Measurements from ENCODE around the gene COL27A1. TPM values are rescaled to one million over a fixed set of nuclear protein-coding genes. Genes with fewer than 3 reads are reported as not detected.

The COL27A1 gene
- total RNA-seq, 1 donor from 2014 or later: 9.3 TPM

GRCh38 chr9:114227288-114228015 lies 72.1 kb downstream of the COL27A1 start:
- H3K9me3 ChIP-seq: no peaks in the 10 kb centered on the region
- DNase-seq (ENCODE audit: low spot score in 2 of 2): no peak
- H3K4me1 ChIP-seq: peaks cover 0 to 17% of the 10 kb centered on the region in 2 donors
- no peak overlapping the region for H3K4me3 ChIP-seq
- no peak overlapping the region for H3K27ac ChIP-seq
- TF ChIP-seq, protein P1, sequence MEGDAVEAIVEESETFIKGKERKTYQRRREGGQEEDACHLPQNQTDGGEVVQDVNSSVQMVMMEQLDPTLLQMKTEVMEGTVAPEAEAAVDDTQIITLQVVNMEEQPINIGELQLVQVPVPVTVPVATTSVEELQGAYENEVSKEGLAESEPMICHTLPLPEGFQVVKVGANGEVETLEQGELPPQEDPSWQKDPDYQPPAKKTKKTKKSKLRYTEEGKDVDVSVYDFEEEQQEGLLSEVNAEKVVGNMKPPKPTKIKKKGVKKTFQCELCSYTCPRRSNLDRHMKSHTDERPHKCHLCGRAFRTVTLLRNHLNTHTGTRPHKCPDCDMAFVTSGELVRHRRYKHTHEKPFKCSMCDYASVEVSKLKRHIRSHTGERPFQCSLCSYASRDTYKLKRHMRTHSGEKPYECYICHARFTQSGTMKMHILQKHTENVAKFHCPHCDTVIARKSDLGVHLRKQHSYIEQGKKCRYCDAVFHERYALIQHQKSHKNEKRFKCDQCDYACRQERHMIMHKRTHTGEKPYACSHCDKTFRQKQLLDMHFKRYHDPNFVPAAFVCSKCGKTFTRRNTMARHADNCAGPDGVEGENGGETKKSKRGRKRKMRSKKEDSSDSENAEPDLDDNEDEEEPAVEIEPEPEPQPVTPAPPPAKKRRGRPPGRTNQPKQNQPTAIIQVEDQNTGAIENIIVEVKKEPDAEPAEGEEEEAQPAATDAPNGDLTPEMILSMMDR (IDR thresholded peaks at IDR 0.05): no peak
- intact Hi-C loops (cut with DNase I): no loop called here
- H3K36me3 ChIP-seq: no peaks in the 10 kb centered on the region
- H3K27me3 ChIP-seq: no peaks in the 10 kb centered on the region

DNA sequence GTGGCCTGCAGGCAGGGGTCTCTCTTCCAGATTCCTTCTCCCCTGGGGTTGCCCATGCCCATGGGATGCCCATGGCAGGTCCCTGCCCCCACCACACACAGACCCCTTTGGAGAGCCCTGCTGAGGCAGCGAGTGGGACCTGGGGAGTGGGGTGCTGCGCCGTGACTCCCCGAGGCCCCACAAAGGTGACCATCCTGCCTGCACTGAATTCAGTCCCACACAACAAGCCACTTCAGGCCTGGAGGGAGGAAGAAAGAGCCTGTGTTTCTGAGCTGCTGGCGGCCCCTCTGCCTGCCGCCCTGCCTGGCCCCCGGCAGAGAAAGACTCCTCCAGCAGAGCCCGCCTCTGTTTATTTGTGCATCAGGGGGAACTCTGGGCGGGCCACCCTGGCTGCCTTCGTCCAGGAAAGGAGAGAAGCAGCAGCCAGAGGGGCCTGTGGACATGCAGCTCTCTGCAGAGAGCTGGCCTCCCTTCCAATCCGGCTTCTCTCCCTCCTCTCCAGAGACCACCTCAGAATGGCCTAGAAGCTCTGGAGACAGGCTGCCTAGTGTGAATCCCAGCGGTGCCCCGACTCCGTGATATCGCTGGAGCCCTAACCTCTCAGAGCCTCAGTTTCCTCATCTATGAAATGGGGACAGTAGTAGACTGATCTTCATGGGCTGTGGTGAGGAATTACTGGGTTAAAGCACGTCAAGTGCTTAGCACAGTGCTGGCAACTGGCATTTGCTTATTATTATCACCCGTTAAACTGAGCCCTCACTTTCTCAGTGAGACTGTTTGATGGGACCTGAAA lies 72.9 kb downstream of the COL27A1 start:
- no peaks in the 10 kb centered on the region for H3K36me3 ChIP-seq
- TF ChIP-seq, protein P1 (IDR thresholded peaks at IDR 0.05): no peak

GRCh38 chr9:114229295-114229694 lies 74.0 kb downstream of the COL27A1 start:
- Histone ChIP-seq H3K27me3 (no peaks in the 10 kb centered on the region), H3K9me3 (no peaks in the 10 kb centered on the region), H3K27ac (peak overlapping the region in 1 of 2 donors; percentile 4), H3K36me3 (no peaks in the 10 kb centered on the region), H3K4me1 (peaks cover 0 to 24% of the 10 kb centered on the region in 2 donors), H3K4me3 (no peak overlapping the region)
- no peak for DNase-seq (ENCODE audit: low spot score in 2 of 2)
- intact Hi-C loops (cut with DNase I): no loop called here
- TF ChIP-seq, protein P1 (IDR thresholded peaks at IDR 0.05): no peak

More for the DNA sequence above, 72.9 kb downstream of the COL27A1 start:
- no peaks in the 10 kb centered on the region for H3K9me3 ChIP-seq
- H3K27me3 ChIP-seq: no peaks in the 10 kb centered on the region
- intact Hi-C loops (cut with DNase I): no loop called here
- DNase-seq (ENCODE audit: low spot score in 2 of 2): no peak
- no peak overlapping the region for H3K27ac ChIP-seq
- H3K4me1 ChIP-seq: peaks cover 0 to 18% of the 10 kb centered on the region in 2 donors
- H3K4me3 ChIP-seq: no peak overlapping the region

DNA sequence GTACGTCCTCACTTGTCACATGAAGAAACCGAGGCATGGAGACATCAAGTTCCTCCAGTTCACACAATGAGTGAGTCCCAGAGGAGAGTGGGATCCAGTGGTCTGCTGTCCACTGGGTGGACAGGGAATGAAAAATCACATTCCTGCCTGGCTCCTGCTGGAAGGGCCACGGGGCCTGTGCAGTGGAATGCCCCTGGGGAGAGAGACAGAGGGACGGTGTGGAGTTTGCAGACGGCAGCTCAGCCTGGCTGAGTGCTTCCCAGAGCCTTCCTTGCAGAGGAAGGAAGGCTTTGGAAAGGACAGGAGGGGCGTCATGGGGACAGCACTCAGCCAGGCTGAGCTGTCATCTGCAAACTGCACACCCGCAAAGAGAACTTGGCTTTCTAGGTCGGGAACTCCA lies 74.7 kb downstream of the COL27A1 start:
- TF ChIP-seq, protein P1 (IDR thresholded peaks at IDR 0.05): no peak
- Histone ChIP-seq H3K9me3 (no peaks in the 10 kb centered on the region), H3K4me3 (no peak overlapping the region), H3K36me3 (no peaks in the 10 kb centered on the region), H3K4me1 (peaks cover 0 to 25% of the 10 kb centered on the region in 2 donors), H3K27ac (no peak overlapping the region), H3K27me3 (no peaks in the 10 kb centered on the region)
- intact Hi-C loops (cut with DNase I): no loop called here
- DNase-seq (ENCODE audit: low spot score in 2 of 2): no peak

DNA sequence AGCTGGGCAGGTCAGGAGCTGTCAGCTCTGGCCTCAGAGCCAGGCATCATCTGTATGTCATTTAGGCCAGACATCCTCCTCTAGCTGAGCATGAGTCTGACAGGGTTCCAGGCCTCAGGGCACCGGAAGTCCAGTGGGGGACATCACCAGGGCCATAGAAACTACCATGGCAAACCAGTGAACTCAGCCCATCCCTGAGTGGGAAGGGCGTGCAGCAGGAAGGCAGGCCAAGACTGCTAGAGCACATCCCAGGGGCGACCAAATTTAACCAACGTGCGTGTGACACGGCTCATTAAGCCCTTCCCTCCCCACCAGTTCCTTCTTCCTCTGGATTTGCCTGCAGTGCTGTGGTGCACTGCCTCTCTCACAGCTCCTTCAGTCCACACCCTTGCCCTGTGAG lies 75.9 kb downstream of the COL27A1 start:
- intact Hi-C loops (cut with DNase I): no loop called here

More for the DNA sequence above, 75.9 kb downstream of the COL27A1 start:
- Histone ChIP-seq H3K4me1 (peaks cover 0 to 29% of the 10 kb centered on the region in 2 donors), H3K9me3 (no peaks in the 10 kb centered on the region), H3K27me3 (no peaks in the 10 kb centered on the region), H3K27ac (no peak overlapping the region), H3K36me3 (no peaks in the 10 kb centered on the region), H3K4me3 (no peak overlapping the region)
- TF ChIP-seq, protein P1 (IDR thresholded peaks at IDR 0.05): no peak
- no peak for DNase-seq (ENCODE audit: low spot score in 2 of 2)
